ENCODE data around the gene EPHB4. TPM values are rescaled to one million over a fixed set of nuclear protein-coding genes. Genes with fewer than 3 reads are reported as not detected.

EPHB4 gene
- total RNA-seq, 1 donor = 4.1 TPM

GRCh38 chr7:100753750-100754149, 73.6 kb downstream of the EPHB4 start:
- no peaks in the 10 kb centered on the region for H3K9me3 ChIP-seq (ENCODE audit: low read depth, low read length)
- H3K4me3 ChIP-seq (ENCODE audit: low read length) = no peak overlapping the region
- no peaks in the 10 kb centered on the region for H3K4me1 ChIP-seq (ENCODE audit: insufficient read depth, low read length)
- no peaks in the 10 kb centered on the region for H3K27me3 ChIP-seq (ENCODE audit: insufficient read depth, low read length)

- no peaks in the 10 kb centered on the region for H3K9me3 ChIP-seq (ENCODE audit: low read depth, low read length)
- H3K4me3 ChIP-seq (ENCODE audit: low read length) = no peak overlapping the region
- no peaks in the 10 kb centered on the region for H3K27me3 ChIP-seq (ENCODE audit: insufficient read depth, low read length)
- no peaks in the 10 kb centered on the region for H3K4me1 ChIP-seq (ENCODE audit: insufficient read depth, low read length)
These were observed 74.3 kb downstream of the EPHB4 start for GRCh38 chr7:100752994-100753393.

Other genes starting within 250 kb of the EPHB4 start
- 153 TPM for gene LRCH4, start 241.4 kb downstream of the EPHB4 start, total RNA-seq
- 0.21 TPM for gene FBXO24, start 241.2 kb downstream of the EPHB4 start, total RNA-seq
- gene PCOLCE, start 225.2 kb downstream of the EPHB4 start, total RNA-seq = 0.42 TPM
- gene MOSPD3, start 215.0 kb downstream of the EPHB4 start, total RNA-seq = 6.2 TPM
- gene TFR2, start 186.0 kb downstream of the EPHB4 start, total RNA-seq = 0.31 TPM
- not detected for gene ACTL6B, start 171.1 kb downstream of the EPHB4 start, total RNA-seq
- 82.2 TPM for gene GNB2, start 153.8 kb downstream of the EPHB4 start, total RNA-seq
- gene GIGYF1, start 133.3 kb downstream of the EPHB4 start, total RNA-seq = 26.3 TPM
- 10.4 TPM for gene POP7, start 121.4 kb downstream of the EPHB4 start, total RNA-seq
- not detected for gene EPO, start 107.1 kb downstream of the EPHB4 start, total RNA-seq
- not detected for gene ZAN, start 93.9 kb downstream of the EPHB4 start, total RNA-seq
- 22.6 TPM for gene SLC12A9, start 25.2 kb upstream of the EPHB4 start, total RNA-seq
- 2.2 TPM for gene TRIP6, start 39.9 kb upstream of the EPHB4 start, total RNA-seq
- gene SRRT, start 47.6 kb upstream of the EPHB4 start, total RNA-seq = 51.4 TPM
- gene UFSP1, start 62.2 kb upstream of the EPHB4 start, total RNA-seq = 1.5 TPM
- 0.21 TPM for gene ACHE, start 68.4 kb upstream of the EPHB4 start, total RNA-seq
- not detected for gene MUC3A, start 122.0 kb upstream of the EPHB4 start, total RNA-seq
- 0.10 TPM for gene MUC12, start 142.0 kb upstream of the EPHB4 start, total RNA-seq
- gene MUC17, start 192.6 kb upstream of the EPHB4 start, total RNA-seq = under 0.01 TPM

Data from mononuclear cell (primary cell).